Measurements from ENCODE around the gene ABCA13.

GRCh38 chr7:48165157-48165556, 6.1 kb upstream of the ABCA13 start:
- TF ChIP-seq EZH2 (IDR thresholded peaks at IDR 0.05; ENCODE audit: low read length, unreplicated experiment) (no peak), CTCF (conservative IDR thresholded peaks at IDR 0.05; ENCODE audit: low read depth, low read length) (no peak), EZH2phosphoT487 (IDR thresholded peaks at IDR 0.05; ENCODE audit: borderline replicate concordance, low read length) (no peak)

All from PC-3 (cell line).